Kidney (tissue), 14 donors: ENCODE measurements around the gene ARHGDIA. TPM values are rescaled to one million over a fixed set of nuclear protein-coding genes. Genes with fewer than 3 reads are reported as not detected.

Experiments
- DNase-seq, 5 donors: peaks; one replicate each; pipeline ENCODE4 v3.0.0-alpha.2; 2013 to 2020
- FAIRE-seq: peaks from 2 replicates; lab custom pipeline; 2012; peaks lifted over from hg19 to GRCh38; lab: Jason Lieb, UNC
- H3K27ac ChIP-seq, 2 donors: one replicate each; pipeline ENCODE4 v1.7.0; 2013; ENCODE audit warnings: low read depth in 2 of 2, low read length in 2 of 2, inconsistent platforms in 1 of 2
- H3K27me3 ChIP-seq: one replicate; pipeline ENCODE4 v1.7.1; 2013; ENCODE audit warnings: low read length, inconsistent platforms; ENCODE audit not compliant: control insufficient read depth, insufficient read depth
- H3K36me3 ChIP-seq, 3 donors: one replicate each; pipeline versions ENCODE4 v1.7.0 to v1.7.1; 2013; ENCODE audit warnings: low read length in 3 of 3, control low read depth in 1 of 3, inconsistent platforms in 1 of 3; ENCODE audit not compliant: insufficient read depth in 3 of 3, control insufficient read depth in 2 of 3
- H3K4me1 ChIP-seq, 3 donors: one replicate each; pipeline versions ENCODE4 v1.7.0 to v1.7.1; 2013; ENCODE audit warnings: low read length in 3 of 3, inconsistent platforms in 1 of 3, low read depth in 1 of 3; ENCODE audit not compliant: control insufficient read depth in 2 of 3, insufficient read depth in 2 of 3
- H3K4me3 ChIP-seq, 3 donors: one replicate each; pipeline versions ENCODE4 v1.7.0 to v1.8.1; 2013; ENCODE audit warnings: low read length in 3 of 3, control low read depth in 1 of 3, inconsistent platforms in 1 of 3
- H3K9ac ChIP-seq, 3 donors: one replicate each; pipeline versions ENCODE4 v1.7.0 to v1.7.1; 2013; ENCODE audit warnings: low read length in 3 of 3, control low read depth in 1 of 3, inconsistent platforms in 1 of 3
- H3K9me3 ChIP-seq, 3 donors: one replicate each; pipeline versions ENCODE4 v1.7.0 to v1.7.1; 2013; ENCODE audit warnings: low read length in 3 of 3, control low read depth in 1 of 3, inconsistent platforms in 1 of 3; ENCODE audit not compliant: control insufficient read depth in 2 of 3, insufficient read depth in 1 of 3
- intact Hi-C: fragments of 100-400 bp; cut with DNase I; formaldehyde crosslinking; loops from one replicate; pipeline ENCODE4 v1.11.1; 2022
- polyA plus RNA-seq: library from polyadenylated mRNA; stranded (reverse); fragments of 350-450 nt; fragmentation: Illumina TruSeq; extraction: RNeasy Lipid Tissue Mini Kit (QIAGEN cat#74804); gene quantifications from one replicate; pipeline ENCODE4 v1.2.3, GENCODE V29; 2014; ENCODE audit warnings: low read depth, low replicate concordance; ENCODE audit not compliant: insufficient read depth
- total RNA-seq: library from RNA; stranded (reverse); fragmentation: NEBNext Ultra II Directional; extraction: Animal tissue kit (Norgen Biotek cat#: 25700); gene quantifications from one replicate; pipeline ENCODE4 v1.2.1, GENCODE V29; 2021
- TF ChIP-seq, protein P1 (sequence below): IDR thresholded peaks from 3 replicates; pipeline ENCODE4 v1.5.1; 2012; ENCODE audit warnings: mild to moderate bottlenecking, moderate library complexity, borderline replicate concordance; ENCODE audit not compliant: insufficient read depth; ENCODE audit errors: extremely low read depth
- donor health status: control.
- donor health status: control.
- donor health status: control.
- donor health status: control.
- donor health status: control.
- donor health status: DM: yes; HTN: yes; CAD: no.
- donor health status: Normal renal cell carcinoma (clear cell type).

ARHGDIA gene
- total and polyA plus RNA-seq, 2 donors from 2014 or later: 424 to 453 TPM

DNA sequence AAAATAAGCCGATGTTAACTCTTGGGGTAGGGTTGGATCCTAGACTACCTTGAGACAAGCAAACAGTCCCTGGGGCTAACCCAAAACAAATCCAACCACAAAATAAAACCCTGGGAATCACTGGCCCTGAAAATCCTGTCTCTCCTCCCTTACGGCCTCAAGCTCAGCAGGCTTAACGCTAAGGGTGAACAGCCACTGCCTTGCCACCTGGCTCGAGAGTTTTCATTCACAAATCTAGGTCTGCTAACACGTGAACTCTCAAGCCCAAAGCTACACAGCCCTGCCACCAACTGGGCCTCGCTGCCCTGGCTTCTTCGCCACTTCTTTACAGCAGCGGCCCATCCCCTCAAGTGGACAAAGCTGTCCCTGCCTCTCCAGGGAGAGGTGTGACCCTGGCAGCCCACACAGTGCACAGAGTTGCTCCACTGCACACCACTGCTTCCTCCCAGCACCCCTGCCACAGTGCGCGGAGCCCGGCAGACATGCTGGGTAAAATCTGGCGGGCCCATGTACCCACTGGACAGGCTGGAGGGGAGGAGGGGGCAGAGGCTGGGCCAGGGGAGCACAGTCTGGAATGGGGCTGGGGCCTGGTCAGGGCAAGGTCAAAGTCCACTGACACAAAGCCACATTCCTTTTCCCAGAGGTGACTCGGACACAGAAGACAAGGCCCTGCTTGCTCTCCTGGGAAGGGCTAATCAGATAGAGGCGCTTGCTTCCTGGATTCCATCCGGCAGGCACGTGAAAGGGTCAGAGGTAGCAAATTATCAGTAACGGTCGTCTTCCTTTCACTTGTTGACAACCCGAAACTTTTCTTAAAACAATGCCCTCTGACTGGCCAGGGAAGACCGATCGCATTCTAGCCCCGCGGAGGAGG, 39.1 kb upstream of the ARHGDIA start:
- Histone ChIP-seq H3K27ac (peak overlapping the region; percentile 51 to 64), H3K9ac (peak overlapping the region in 2 of 3 donors; percentile 17 to 73), H3K9me3 (no peaks in the 10 kb centered on the region), H3K4me1 (peaks cover 0 to 9% (median 0%) of the 10 kb centered on the region in 3 donors), H3K4me3 (peak overlapping the region; percentile 50 to 76 (median 69)), H3K36me3 (peaks cover 0 to 35% (median 24%) of the 10 kb centered on the region in 3 donors), H3K27me3 (no peaks in the 10 kb centered on the region)
- FAIRE-seq: no peak
- intact Hi-C loops: no loop called here
- TF ChIP-seq, protein P1, sequence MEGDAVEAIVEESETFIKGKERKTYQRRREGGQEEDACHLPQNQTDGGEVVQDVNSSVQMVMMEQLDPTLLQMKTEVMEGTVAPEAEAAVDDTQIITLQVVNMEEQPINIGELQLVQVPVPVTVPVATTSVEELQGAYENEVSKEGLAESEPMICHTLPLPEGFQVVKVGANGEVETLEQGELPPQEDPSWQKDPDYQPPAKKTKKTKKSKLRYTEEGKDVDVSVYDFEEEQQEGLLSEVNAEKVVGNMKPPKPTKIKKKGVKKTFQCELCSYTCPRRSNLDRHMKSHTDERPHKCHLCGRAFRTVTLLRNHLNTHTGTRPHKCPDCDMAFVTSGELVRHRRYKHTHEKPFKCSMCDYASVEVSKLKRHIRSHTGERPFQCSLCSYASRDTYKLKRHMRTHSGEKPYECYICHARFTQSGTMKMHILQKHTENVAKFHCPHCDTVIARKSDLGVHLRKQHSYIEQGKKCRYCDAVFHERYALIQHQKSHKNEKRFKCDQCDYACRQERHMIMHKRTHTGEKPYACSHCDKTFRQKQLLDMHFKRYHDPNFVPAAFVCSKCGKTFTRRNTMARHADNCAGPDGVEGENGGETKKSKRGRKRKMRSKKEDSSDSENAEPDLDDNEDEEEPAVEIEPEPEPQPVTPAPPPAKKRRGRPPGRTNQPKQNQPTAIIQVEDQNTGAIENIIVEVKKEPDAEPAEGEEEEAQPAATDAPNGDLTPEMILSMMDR: no peak
- DNase-seq: peak in 3 of 5 donors; percentile 31 to 52 (median 50)

DNA sequence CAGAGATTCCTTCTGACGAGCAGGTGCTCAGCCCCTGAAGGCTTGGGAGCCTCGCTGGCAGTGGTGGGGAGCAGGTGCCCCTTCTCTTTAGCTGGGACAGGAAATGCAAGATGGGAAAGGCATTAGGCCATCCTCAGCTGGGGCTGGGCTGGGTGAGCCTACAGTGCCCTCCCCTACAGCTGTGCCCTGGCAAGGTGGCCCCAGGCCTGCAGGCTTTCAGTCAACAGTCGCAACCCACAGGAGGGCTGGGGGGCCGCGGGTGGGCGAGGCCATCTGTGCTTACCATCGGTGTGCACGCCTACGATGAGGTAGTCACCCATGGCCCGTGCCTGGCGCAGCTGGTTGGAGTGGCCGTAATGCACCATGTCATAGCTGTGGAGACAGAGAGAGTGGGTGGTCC, 38.1 kb upstream of the ARHGDIA start:
- Histone ChIP-seq H3K9me3 (no peaks in the 10 kb centered on the region), H3K36me3 (peaks cover 0 to 25% (median 14%) of the 10 kb centered on the region in 3 donors), H3K9ac (peak overlapping the region in 1 of 3 donors; percentile 7), H3K27ac (no peak overlapping the region), H3K27me3 (no peaks in the 10 kb centered on the region), H3K4me1 (peaks cover 0 to 9% (median 0%) of the 10 kb centered on the region in 3 donors), H3K4me3 (no peak overlapping the region)
- intact Hi-C loops: no loop called here
- DNase-seq (no peak), FAIRE-seq (no peak)
- TF ChIP-seq, protein P1: no peak

DNA sequence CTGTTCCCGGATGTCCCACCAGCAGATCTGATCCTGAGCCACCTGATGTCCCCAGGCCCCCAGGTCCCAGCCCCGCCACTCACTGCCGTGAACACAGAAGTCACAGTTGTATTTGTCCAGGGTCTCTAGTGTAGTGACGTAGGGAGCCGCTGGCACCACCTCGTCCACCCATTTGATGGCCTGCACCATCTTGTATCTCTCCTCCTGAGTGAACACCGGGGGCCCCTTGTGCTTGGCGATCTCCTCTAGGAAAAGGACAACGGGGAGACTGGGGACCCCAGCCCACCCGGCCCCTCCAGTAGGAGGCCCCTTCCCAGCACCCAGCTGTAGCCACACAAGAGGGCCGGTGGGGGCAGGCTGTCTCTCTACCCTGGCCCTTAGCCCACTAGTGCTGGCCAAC, 37.7 kb upstream of the ARHGDIA start:
- Histone ChIP-seq H3K9ac (no peak overlapping the region), H3K4me3 (no peak overlapping the region), H3K27ac (no peak overlapping the region), H3K36me3 (peaks cover 0 to 21% (median 11%) of the 10 kb centered on the region in 3 donors), H3K27me3 (no peaks in the 10 kb centered on the region), H3K4me1 (peaks cover 0 to 9% (median 0%) of the 10 kb centered on the region in 3 donors), H3K9me3 (no peaks in the 10 kb centered on the region)
- TF ChIP-seq, protein P1: no peak
- intact Hi-C loops: no loop called here
- no peak for DNase-seq
- no peak for FAIRE-seq
